BE2C (cell line): ENCODE measurements around the gene CTSF.

Source experiments
- DNase-seq: peaks from one replicate; pipeline ENCODE4 v3.0.0-alpha.2; 2020
- H3K27me3 ChIP-seq: fragments of 250-450 bp; sonication (Bioruptor Pico); 2 replicates; pipeline ENCODE4 v1.5.1; 2020; ENCODE audit warnings: mild to moderate bottlenecking
- H3K36me3 ChIP-seq: fragments of 250-450 bp; sonication (Bioruptor Pico); 2 replicates; pipeline ENCODE4 v1.5.1; 2020; ENCODE audit warnings: mild to moderate bottlenecking
- H3K4me1 ChIP-seq: fragments of 250-450 bp; sonication (Bioruptor Pico); 2 replicates; pipeline ENCODE4 v1.5.1; 2020
- H3K4me3 ChIP-seq: 2 replicates; pipeline ENCODE4 v1.5.1; 2011; ENCODE audit warnings: low read depth, low read length
- H3K9me3 ChIP-seq: fragments of 250-450 bp; sonication (Bioruptor Pico); 2 replicates; pipeline ENCODE4 v1.5.1; 2020
- TF ChIP-seq, protein P1 (sequence below): IDR thresholded peaks from 2 replicates; pipeline ENCODE4 v1.5.1; 2012; ENCODE audit warnings: mild to moderate bottlenecking, low read depth, low read length

CTSF gene

DNA sequence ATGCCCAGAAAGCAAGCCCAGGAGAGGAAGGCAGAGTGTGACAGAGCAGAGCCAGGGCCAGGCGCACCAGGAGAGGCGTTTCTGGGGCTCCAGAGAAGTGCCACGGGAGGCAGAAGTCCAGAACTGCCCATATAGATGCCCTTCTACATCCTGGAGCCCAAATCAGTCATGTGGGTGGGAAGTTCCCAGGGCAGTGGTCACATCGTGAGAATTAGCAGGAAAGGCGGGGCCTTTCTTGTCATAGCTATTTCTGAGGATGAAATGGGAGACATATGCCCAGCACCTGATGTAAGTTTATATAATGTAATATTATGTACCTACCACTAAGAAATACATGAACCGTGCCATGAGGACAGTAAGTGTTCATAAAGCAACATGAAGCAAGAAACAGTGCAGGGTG is 35.6 kb downstream of the CTSF start:
- Histone ChIP-seq H3K9me3 (no peaks in the 10 kb centered on the region), H3K36me3 (no peaks in the 10 kb centered on the region; the same call in 1 of the 2 replicates), H3K4me3 (no peak overlapping the region), H3K4me1 (peaks cover 10% of the 10 kb centered on the region), H3K27me3 (no peaks in the 10 kb centered on the region)
- TF ChIP-seq, protein P1, sequence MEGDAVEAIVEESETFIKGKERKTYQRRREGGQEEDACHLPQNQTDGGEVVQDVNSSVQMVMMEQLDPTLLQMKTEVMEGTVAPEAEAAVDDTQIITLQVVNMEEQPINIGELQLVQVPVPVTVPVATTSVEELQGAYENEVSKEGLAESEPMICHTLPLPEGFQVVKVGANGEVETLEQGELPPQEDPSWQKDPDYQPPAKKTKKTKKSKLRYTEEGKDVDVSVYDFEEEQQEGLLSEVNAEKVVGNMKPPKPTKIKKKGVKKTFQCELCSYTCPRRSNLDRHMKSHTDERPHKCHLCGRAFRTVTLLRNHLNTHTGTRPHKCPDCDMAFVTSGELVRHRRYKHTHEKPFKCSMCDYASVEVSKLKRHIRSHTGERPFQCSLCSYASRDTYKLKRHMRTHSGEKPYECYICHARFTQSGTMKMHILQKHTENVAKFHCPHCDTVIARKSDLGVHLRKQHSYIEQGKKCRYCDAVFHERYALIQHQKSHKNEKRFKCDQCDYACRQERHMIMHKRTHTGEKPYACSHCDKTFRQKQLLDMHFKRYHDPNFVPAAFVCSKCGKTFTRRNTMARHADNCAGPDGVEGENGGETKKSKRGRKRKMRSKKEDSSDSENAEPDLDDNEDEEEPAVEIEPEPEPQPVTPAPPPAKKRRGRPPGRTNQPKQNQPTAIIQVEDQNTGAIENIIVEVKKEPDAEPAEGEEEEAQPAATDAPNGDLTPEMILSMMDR: no peak
- no peak for DNase-seq

DNA sequence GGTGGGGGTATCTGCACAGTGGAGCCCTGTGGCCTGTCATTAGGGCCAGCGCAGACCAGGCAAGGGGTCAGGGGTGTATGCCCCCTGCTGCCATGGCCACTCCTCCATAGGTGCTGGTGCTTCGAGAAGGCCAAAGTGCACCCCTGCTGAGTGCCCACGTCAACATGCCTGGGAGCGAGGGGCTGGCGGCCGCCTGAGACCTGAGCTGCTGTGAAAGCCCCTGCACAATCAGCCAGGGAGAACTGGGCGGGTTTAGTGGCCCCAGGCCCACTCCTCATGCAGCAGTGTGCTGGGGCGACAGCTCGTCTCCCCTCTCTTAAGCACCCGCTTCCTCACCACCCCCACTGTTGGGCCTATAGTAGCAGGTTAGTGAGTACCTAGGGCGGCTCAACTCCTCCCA is 36.6 kb downstream of the CTSF start:
- Histone ChIP-seq H3K36me3 (no peaks in the 10 kb centered on the region; the same call in 1 of the 2 replicates), H3K27me3 (no peaks in the 10 kb centered on the region), H3K4me1 (peaks cover 10% of the 10 kb centered on the region), H3K4me3 (no peak overlapping the region), H3K9me3 (no peaks in the 10 kb centered on the region)
- TF ChIP-seq, protein P1: no peak
- no peak for DNase-seq

DNA sequence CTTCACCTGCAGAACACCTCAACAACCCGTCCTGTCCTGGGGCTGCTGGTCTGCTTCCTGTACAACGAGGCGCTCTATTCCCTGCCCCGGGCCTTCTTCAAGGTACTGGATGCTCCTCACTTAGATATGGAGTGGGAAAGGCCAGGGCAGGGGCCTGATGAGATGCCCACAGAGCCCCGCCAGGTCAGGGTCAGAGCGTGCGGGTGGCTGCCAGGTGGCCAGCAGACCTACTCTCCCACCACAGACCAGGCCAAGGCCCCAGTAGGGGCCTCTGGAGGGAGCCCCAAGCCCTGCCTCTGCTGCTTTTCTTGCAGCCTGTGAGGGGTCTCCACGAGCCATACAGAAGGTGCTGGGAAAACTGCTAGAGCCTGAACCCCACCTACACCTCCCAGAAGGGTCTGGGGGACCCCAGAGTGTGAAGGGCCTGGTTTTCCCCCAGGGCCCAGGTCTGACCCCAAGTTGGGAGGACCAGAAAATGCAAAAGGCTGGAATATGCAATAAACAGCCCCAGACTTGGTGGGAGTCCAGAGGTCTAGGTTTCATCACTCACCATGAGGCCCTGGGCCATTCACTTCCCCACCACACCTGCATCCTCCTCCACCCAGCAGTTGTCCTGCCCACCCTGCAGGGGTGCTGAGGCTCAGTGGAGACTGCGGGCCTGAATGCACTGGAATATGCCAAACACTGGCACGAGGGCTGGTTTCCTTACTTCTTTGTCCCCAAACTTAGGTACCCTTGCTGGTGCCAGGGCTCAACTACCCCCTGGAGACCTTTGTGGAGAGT is 37.3 kb downstream of the CTSF start:
- H3K4me1 ChIP-seq: peaks cover 10% of the 10 kb centered on the region
- TF ChIP-seq, protein P1: no peak
- H3K36me3 ChIP-seq: no peaks in the 10 kb centered on the region; the same call in 1 of the 2 replicates
- no peak overlapping the region for H3K4me3 ChIP-seq
- no peak for DNase-seq
- H3K27me3 ChIP-seq: no peaks in the 10 kb centered on the region
- H3K9me3 ChIP-seq: no peaks in the 10 kb centered on the region

DNA sequence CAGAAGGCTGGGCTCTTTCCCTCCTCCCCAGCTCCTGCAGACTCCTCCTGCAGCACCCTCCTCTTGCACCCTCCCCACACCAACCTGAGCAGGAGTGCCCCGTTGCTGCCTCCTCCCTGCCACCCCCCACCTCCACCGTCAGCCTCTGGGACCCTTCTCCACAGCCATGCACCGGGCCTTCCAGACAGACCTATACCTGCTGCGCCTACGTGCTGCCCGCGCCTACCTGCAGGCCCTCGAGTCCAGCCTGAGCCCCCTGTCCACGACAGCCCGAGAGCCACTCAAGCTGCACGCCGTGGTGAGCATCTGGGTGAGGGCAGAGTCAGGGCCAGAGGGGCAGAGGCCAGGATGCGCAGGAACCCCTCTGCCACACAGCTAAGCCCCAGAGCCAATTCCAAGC is 38.8 kb downstream of the CTSF start:
- no peak overlapping the region for H3K4me3 ChIP-seq
- no peak for DNase-seq
- no peaks in the 10 kb centered on the region for H3K9me3 ChIP-seq
- H3K4me1 ChIP-seq: peaks cover 10% of the 10 kb centered on the region
- TF ChIP-seq, protein P1: no peak
- no peaks in the 10 kb centered on the region; the same call in 1 of the 2 replicates for H3K36me3 ChIP-seq
- no peaks in the 10 kb centered on the region for H3K27me3 ChIP-seq

DNA sequence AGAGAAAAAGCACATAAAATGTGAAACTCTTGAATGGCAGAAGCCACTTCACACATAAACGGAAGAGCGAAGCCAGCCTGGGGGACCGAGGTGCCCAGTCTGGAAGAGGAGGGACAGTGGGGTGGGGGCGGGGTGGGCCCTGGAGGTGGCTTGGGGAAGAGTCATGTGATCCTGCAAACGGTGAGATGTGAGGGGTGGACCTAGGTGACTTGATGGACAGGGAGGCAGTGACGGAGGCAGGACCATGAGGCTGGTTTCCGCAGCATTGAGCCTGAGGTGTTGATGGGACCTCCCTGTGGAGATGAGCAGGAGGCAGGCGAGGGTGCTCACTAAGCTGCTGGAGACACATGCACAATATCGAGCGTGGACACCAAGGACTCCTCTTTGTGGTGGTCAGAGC is 39.3 kb downstream of the CTSF start:
- H3K4me3 ChIP-seq: no peak overlapping the region
- no peaks in the 10 kb centered on the region for H3K27me3 ChIP-seq
- DNase-seq: no peak
- H3K36me3 ChIP-seq: no peaks in the 10 kb centered on the region; the same call in 1 of the 2 replicates
- peaks cover 10% of the 10 kb centered on the region for H3K4me1 ChIP-seq
- TF ChIP-seq, protein P1: no peak
- no peaks in the 10 kb centered on the region for H3K9me3 ChIP-seq

DNA sequence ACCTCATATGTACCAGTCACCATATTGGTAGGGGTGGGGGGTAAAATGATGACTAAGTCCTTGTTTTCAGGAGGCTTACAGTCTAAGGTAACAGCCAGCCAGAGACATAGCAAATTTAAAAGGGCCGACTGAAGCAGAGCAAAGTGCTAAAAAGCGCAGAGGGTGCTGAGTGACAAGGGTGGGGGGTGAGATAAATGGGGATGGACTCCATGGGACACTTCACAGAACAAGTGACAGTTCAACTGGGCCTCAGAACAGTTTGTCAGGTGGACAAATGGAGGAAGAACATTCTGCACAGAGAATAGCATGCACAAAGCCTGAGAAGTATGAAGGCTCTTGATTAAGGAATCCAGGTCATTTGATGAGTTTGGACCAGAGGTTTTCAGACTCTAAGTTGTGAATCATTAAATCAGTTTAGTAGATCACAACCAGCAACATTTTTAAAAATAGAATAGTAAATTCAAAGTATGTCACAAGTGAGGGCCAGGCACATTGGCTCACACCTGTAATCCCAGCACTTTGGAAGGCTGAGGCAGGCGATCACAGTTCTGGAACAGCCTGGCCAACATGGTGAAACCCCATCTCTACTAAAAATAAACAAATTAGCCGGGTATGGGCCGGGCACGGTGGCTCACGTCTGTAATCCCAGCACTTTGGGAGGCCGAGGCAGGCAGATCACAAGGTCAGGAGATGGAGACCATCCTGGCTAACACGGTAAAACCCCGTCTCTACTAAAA is 43.9 kb downstream of the CTSF start:
- Histone ChIP-seq H3K27me3 (no peaks in the 10 kb centered on the region), H3K36me3 (peaks cover 17% of the 10 kb centered on the region), H3K9me3 (no peaks in the 10 kb centered on the region), H3K4me1 (no peaks in the 10 kb centered on the region), H3K4me3 (no peak overlapping the region)
- TF ChIP-seq, protein P1: no peak
- no peak for DNase-seq
